HG03095 (cell line): ENCODE data around the gene CCNK.

Experiments used
- ATAC-seq: cut with Tn5 transposase; IDR thresholded peaks from one replicate; pipeline ENCODE4 v1.9.1; 2021; ENCODE audit warnings: moderate library complexity; ENCODE audit not compliant: unreplicated experiment

CCNK gene

DNA sequence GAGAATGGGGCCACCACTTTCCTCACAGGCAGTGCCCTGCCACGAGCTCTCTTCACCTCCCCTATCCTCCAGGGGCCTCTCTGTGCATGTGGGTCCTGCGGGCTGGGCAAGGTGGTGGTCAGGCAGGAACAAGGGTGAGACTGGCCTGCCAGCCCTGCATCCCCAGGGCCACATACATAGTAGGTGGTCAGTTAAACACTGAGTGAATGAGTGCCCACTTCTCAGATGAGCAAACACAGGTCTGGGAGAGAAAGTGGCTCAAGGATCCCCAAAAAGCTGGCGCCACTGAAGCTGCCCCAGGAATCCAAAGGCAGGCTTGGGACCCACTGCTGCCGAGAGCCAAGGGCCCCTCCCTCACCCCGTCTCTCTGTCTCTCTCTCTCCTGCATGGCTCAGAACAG is 51.1 kb downstream of the CCNK start:
- ATAC-seq, result no peak

DNA sequence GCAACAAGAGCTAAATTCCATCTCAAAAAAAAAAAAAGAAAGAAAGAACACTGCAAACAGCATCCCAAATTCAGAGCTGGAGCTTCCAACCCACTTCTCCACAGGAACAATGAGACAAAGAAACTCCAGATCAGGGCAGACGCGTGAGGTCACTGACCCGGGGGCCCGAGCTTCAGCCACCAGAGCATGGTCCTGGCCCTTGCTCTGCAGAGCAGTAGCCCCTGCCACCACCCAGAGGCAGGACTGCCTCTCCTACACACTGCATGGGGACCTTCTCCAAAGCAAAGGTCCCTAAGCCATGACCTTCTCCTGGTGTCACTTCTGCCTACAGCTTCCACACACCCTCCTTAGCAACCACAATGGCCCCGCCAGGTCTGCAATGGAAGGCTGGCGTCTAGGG is 53.1 kb downstream of the CCNK start:
- no peak for ATAC-seq

- ATAC-seq, result no peak
Observed at GRCh38 chr14:99534863-99535262, 53.7 kb downstream of the CCNK start.

- ATAC-seq, result no peak
Observed at GRCh38 chr14:99535448-99535847, 54.2 kb downstream of the CCNK start.

GRCh38 chr14:99535908-99536778 is 54.9 kb downstream of the CCNK start:
- ATAC-seq, result no peak

- no peak for ATAC-seq
Observed at GRCh38 chr14:99537399-99537798, 56.2 kb downstream of the CCNK start.

DNA sequence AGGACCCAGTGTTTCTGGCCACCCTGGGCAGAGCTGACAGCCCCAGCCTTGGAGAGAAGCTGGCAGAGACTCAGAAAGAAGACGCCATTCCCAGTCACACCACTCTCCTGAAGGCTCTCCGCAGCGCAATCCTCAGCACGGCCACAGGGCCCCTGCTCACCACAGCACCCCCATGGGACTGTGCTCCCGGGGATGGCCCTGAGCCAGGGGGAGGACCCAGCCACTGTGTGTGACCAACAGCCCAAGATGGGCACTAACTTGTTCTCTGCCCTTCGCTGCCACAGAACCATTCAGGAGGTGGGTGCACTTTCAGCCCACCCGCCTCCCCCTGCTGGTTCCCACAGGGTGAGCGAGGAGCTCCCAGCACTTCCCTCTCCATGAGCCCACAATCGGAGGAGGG is 57.1 kb downstream of the CCNK start:
- ATAC-seq, result no peak

GRCh38 chr14:99538733-99539132 is 57.5 kb downstream of the CCNK start:
- ATAC-seq, result no peak

DNA sequence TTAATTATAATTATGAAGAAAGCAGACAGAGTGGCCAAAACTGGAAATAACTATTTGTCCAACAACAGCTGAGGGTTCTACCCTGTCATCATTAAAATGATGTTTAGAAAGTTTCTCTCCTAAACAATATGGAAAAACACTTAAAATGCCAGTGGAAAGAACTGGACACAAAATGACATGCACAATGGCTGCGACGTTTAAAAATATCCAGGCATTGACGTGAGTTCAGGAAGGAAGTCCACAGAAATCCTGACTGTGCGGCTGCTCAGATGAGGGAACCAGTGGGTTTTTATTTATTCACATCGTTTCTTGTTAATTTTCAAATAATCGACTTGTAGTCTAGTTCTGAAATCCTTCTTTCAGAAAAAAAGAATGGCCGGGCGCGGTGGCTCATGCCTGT is 58.3 kb downstream of the CCNK start:
- no peak for ATAC-seq

GRCh38 chr14:99540196-99541032 is 59.2 kb downstream of the CCNK start:
- ATAC-seq, result no peak

DNA sequence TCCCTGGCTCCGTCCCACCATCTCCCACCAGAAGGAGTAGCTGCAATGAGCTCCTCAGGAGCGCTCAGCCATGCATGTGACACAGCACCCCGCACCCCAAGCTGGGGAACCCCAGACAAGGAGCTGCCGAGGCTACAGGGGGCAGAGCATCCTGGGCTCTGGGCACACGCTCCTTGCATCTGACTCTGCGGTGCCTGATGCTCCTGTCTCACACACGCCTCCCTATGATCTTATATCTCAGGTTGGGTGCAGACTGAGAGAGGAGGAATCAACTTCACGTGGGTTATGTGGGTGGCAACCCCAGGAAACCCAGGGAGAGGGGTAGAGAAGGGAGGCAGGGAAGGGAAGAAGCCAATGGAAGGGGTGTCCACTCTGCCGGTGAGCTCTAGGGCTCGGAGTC is 60.0 kb downstream of the CCNK start:
- ATAC-seq, result no peak

- no peak for ATAC-seq
Observed at GRCh38 chr14:99541677-99542470, 60.7 kb downstream of the CCNK start.

- ATAC-seq, result no peak
Observed at GRCh38 chr14:99542566-99542965, 61.4 kb downstream of the CCNK start.

GRCh38 chr14:99543370-99543769 is 62.2 kb downstream of the CCNK start:
- no peak for ATAC-seq

GRCh38 chr14:99543985-99544384 is 62.8 kb downstream of the CCNK start:
- ATAC-seq, result no peak

GRCh38 chr14:99544991-99545390 is 63.8 kb downstream of the CCNK start:
- ATAC-seq, result no peak

DNA sequence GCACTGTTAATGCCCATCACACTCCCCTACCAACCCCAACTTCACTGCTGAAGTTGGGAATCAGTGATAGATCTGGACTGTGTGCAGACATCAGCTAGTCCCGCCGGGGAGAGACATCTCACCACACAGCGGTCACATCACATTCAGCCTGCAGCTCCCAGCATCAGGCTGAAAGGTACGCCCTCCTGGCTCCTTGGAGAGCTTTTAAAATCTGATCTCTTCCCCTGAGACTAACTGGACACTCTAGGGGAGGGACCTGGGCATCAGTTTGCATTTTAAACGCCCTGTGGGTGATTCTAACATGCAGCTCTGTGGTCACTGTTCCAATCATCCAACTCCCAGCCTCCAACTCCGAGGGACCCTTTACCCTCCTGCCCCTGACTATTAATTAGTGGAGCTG is 64.4 kb downstream of the CCNK start:
- ATAC-seq, result no peak

DNA sequence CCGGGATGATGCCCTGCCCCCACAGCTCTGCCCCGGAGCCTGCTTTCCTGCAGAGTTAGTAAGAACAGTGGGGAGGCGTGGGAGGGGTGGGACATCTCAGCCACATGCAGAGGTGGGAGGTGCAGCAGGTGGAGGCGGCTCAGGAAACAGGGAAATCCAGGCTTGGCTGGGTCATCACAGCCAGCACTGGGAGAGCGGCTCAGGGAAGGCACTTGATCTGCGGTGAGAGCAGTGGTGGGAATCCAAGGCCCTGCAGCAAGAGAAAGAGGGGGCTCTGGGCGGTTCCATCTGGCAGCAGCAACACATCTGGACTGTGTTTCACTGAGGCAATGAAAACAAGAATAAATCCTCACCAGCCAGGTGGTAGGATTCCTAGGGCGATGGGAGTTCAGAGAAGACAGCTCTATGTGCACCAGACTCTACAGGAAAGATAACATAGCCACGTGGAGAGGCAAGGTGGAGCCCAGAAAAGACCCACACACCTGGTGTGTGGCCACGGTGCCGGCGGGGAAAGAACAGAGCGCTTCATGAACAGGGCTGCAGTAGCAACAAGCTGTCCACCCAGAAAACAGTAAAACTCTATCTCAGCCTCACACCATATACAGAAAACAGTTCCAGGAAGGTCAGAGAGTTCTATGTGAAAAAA is 65.1 kb downstream of the CCNK start:
- no peak for ATAC-seq

DNA sequence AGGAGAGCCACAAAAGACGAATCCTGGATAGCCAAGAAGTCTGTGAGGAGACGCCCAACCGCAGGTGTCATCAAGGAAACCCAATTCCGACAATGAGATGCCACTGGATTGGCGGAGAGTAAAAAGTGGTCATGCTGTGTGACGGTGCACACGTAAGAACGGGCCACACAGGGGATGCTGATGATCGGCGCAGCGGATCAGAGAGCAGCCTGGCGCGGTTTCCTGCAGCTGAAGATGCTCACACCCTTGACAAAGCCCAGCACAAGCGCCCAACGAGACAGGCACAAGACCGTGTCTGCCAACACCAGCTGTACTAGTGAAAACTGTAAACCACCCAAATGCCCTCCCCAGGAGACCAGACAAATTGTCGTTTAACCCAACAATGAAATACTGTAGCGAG is 67.0 kb downstream of the CCNK start:
- no peak for ATAC-seq

DNA sequence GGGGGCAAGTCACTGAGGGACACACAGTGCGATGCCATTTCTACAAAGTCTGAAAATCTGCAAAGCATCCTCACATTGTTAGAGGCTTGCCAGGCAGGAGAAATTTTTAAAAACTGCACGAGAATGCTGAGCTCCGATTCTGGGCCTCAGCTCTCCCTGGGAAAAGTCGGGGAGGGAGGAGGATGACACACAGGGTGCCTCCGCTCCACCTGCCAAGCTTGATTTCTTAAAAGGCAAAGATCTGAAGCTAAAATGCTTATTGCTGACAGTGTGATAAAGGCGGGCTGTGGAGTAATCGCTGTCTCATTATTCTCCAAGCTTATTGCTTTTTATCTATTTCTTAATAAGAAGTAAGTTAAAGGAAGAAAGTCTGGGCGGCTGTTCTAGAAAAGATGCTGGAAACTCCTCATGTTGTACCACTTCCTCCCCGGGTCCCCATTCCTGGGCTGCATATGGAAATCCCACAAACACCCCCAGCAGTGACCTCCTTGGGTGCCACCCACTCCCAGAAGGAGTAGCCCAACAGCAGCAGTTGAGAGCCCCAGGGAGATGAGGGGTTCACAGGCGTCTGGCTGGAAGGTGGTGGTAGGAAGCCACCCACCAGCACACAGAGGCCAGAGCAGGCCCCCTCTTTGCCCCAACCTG is 67.8 kb downstream of the CCNK start:
- no peak for ATAC-seq
